Non-pigmented ciliary epithelial cell (primary cell): ENCODE results near the gene KLHL42.
"Not testable (repeated sequence)": the region's sequence is repeated elsewhere in the genome, so short reads cannot be mapped to it uniquely, and the experiment has no call there.

Source experiments
- DNase-seq: peaks from one replicate; pipeline ENCODE4 v3.0.0-alpha.2; 2010; ENCODE audit warnings: low read depth

KLHL42 gene, protein sequence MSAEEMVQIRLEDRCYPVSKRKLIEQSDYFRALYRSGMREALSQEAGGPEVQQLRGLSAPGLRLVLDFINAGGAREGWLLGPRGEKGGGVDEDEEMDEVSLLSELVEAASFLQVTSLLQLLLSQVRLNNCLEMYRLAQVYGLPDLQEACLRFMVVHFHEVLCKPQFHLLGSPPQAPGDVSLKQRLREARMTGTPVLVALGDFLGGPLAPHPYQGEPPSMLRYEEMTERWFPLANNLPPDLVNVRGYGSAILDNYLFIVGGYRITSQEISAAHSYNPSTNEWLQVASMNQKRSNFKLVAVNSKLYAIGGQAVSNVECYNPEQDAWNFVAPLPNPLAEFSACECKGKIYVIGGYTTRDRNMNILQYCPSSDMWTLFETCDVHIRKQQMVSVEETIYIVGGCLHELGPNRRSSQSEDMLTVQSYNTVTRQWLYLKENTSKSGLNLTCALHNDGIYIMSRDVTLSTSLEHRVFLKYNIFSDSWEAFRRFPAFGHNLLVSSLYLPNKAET

GRCh38 chr12:27779920-27780611 is at the start of gene KLHL42, which contains the start of gene MANSC4:
Gene KLHL42, plus strand, starts transcription at chr12:27780233. Its CDS starts 98 bp downstream, at chr12:27780331.
Gene MANSC4, minus strand, starts transcription at chr12:27780236. Its CDS starts 8,960 bp downstream, at chr12:27771276.
- DNase-seq = no peak

DNA sequence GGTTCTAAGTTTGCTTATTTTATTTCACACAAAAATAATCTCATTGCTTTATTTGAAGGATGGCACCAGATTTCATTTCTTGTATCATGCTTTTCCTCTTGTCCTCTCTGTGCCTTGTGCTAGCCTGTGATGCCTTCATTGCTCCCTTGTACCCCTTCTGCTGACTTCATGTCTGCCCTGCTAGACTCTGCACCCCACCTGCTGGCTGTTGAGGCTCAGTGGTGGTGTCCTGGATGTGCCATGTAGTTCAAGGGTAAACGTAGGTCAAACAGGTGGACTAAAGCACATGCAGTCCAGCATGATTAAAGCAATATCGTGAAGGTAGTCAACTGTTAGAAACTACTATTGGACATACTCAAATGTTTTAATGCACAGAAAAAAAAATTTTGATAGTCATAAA is 47.8 kb upstream of the KLHL42 start:
- no peak for DNase-seq

DNA sequence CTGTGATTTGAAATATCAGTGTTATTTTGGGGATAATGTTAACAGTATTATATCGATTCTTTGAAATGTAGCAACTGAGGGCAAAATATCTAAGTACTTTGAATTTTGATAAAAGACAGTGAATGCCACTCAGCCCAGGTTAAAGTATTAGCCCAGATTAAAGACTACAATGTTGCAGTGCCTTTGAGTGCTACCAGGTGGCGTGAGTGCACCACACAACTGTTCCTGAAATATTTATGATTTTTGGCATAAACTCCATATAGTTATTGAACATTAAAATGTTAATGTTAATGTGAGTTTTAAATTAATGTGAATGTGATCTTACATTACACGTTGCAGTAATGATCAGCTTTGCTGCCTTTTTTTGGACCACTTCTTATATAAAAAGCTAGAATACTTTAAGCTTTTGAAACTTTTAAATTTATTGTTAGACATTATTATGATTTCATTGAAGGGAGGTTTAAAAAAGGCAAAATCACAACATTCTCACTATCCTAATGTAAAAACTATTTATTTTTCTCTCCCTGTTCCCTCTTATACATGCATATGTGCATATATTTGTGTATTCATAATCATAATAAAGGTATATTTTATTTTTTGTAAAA is 46.9 kb upstream of the KLHL42 start:
- DNase-seq = no peak

DNA sequence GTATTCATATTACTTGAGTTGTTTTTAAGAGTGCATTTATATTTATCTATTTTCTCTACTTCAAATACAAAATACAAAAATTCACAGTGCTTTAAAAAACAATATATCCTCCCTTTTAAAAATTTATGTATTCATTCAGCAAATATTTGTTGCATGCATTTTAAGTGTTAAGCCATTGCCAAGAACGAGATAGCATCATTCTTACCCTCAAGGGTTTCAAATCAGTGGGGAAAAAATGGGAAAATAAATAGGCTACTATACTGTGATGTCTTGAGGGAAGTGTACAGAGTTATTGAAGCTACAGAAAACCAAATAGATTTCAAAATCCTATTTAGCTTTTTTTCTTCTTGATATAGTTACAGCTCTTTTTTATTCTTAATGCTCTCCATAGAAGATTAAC is 46.2 kb upstream of the KLHL42 start:
- DNase-seq = no peak

DNA sequence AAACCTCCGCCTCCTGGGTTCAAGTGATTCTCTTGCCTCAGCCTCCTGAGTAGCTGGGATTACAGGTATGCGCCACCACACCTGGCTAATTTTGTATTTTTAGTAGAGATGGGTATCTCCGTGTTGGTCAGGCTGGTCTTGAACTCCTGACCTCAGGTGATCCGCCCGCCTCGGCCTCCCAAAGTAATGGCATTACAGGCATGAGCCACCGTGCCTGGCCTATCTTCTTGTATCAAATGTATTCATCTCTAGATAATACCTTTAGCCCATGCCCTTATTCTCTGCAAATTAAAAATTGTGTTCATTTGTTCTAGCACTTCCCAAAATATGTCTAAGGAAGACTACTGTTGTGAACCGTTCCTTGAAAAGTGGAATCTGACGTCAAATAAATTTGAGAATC is 45.7 kb upstream of the KLHL42 start:
- DNase-seq = not testable (repeated sequence)

GRCh38 chr12:27743601-27744000 is 36.4 kb upstream of the KLHL42 start:
- DNase-seq = no peak

GRCh38 chr12:27745734-27746133 is 34.3 kb upstream of the KLHL42 start:
- DNase-seq = not testable (repeated sequence)

DNA sequence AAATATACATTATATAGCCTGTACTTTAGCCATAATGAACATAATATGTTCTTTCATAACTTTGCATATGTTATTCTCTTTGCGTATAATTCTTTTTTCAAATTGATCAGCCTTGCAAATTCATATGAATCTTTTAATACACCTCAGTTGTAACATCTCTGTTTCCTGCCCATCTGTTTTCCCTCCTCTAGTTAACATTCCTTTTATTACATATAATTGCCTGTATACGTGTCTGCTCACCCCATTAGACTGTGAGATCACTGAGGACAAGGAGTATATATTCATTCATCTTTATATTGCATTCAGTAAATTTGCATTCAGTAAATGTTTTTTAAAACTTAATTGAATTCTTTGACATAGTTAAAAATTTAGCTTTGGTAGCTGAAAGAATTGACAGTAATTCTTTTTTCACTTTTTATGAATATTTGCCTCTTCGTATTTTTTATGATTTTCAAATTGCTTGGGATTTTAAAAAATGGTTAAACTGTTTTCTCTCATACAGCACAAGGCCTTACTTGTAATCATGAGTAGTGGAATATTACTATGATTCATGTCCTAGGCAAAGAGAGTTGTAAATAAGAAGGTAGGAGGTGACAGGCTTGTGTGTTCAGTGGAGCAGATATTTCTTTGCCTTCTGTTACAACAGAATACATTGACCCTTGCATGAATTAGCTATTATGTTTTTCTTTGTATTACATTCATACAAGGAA is 32.8 kb upstream of the KLHL42 start:
- DNase-seq = peak; percentile 17

DNA sequence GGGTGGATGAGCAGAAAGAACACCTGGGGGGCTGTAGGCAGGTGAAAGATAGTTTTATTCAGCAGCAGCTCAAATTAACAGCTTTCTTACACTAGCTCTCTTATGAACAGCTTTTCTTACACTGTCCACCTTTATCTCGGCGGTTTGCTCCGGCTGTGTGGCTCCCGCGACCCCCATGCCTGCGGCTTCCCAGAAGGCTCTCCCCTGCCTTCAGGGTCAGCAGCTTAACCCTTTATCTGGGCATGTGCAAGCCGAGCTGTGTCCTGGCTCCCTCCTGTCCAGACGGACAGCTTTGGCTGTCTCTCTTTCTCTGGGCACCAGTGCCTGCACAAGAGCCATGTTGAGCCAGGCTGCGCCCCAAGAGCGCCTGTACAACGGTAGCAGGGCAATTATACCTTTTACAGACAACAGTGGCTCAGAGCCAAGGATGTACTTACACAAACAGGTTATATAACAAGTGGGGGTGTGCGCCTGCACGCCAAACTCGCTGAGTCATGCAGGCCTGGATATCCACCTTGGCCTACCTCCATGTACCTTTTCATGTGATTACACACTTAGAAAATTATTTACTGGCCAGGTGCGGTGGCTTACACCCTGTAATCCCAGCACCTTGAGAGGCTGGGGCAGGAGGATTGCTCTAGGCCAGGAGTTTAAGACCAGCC is 28.5 kb upstream of the KLHL42 start:
- DNase-seq = no peak

GRCh38 chr12:27754795-27755194 is 25.2 kb upstream of the KLHL42 start:
- no peak for DNase-seq

- DNase-seq = no peak
Measured at GRCh38 chr12:27756670-27757195, 23.3 kb upstream of the KLHL42 start.

DNA sequence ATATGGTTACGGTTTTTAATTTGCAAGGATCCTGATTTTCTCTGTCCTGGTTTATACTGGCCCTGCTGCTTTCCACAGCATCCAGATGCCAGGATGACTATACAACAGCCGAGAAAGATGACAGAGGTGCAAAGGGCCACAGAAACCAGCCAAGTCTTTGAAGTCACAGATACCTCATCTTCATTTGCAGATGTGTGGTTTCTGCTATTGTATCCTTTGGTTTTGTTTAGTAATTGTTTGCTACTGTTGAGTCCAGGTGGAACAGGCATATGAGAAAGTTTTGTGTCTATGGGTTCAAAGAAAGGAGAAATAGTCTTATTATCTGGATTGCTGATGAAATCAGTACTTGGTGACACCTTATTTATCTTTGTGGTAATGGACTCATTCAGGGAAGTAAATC is 17.3 kb upstream of the KLHL42 start:
- DNase-seq = no peak

- no peak for DNase-seq
Measured at GRCh38 chr12:27766587-27766986, 13.4 kb upstream of the KLHL42 start.

DNA sequence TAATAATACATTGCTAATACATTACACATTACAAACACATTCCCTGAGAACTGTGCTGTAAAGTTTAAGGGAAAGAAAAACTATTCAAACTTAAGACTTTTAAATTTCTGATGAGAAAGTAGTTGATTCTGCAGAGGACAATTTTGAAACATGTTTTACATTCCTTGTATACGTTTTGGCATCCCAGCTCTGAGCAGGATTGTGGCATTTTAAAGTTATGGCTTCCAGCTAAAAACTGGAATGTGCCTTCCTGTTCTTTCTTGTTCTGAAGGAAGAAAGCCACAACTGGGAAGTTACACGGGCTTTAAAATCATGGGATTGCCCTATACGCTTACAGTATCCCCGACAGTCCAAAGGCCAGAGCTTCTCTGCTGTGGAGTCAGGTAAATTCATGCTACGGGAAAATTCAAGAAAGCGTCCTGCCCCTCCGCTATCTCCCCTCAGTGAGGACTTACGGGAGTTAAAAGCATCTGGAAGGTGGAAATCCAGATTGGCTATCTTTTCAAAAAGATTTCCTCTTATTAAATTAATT is 10.8 kb upstream of the KLHL42 start:
- DNase-seq = no peak

DNA sequence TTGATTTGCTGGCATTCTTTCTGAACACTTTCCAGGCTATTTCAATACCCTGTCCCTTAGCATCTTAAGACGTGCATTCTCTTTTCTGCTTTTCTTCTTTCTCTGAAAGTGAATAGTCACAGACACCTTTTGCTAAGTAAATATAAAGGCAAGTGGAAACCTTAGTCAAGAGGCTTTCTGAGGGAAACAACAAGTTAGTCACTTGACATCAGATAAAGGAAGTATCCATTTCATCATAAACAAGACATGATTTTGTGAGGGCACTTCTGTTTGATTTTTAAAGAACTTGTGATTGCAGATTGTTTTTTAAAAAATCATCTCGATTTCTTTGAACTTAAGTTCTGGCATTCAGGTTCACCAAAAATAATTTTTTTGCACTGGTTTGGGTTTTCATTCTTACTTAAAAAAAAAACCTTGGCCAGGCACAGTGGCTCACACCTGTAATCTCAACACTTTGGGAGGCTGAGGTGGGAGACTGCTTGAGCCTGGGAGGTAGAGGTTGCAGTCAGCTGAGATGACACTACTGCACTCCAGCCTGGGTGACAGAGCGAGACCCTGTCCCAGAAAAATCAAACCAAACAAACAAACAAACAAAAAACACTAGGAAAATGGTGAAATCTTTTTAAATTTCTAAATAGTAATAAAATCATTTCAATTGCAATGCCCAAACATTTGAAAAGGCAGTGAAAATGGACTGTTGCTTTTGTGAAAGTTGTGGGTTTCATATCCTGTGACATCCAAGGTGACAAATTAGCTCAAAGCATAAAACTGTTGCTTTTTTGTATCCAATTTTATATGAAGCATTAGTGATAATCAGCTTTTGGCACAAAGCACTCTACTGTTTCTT is 8.3 kb upstream of the KLHL42 start:
- no peak for DNase-seq

DNA sequence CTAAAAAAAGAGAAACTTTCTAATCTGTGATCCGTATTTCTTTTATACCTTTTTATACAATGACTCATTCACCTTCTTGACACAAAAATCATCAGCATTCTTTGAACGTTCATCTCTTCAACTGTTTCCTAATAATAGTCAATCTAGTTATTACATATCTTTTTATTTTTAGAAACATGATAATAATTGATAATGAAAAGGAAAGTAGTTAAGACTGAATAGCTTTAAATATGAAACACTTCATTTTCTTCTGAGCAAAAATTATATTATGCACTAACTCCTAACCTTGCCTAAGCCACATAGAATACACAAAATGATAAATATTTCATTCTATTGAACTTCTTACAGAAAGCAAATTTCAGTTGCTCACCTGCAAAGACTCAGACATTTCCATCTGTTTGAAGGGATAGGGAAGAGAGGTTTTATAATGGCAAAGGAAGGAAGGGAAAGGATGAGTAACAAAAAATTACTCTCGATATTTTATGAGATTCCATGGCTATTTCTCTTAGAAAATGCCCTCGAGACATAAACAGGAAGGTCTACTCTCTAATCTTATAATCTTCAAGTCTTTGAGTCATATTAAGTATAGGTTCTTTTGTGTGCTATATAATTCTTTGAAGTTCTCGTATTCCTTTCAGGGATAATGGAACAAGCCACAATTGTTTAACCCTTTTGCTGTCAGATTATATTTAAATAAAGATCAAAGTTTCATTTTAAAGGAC is 7.5 kb upstream of the KLHL42 start:
- DNase-seq = no peak

DNA sequence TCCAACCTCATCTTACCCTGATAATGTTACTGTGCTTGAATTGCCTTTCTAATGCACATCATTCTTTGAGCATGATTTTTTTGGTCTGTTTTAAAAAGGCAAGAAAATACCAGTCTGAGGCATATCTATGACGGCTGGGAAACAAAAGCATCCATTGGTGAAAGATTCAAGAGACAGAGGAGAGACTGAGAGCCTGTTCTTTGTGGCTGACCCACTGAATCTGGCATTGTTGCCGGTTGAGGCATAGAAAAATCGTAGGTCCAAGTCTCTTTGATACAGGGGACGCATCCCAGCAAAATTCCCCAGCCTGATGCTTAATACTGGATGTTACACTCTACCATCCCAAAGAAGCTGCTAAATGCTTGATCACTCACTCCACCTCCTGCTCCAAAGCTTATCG is 2.9 kb upstream of the KLHL42 start:
- DNase-seq = no peak

GRCh38 chr12:27778206-27778605 is 1.8 kb upstream of the KLHL42 start:
- DNase-seq = no peak

GRCh38 chr12:27779416-27779919 is 565 bp upstream of the KLHL42 start:
- no peak for DNase-seq
